Stimulated activated CD8-positive, alpha-beta memory T cell treated with anti-CD3 and anti-CD28 coated beads, Interleukin-12 subunit alpha, Interleukin-12 subunit beta, amount 100 ng/mL, for 4 hours (primary cell): ENCODE data around the gene SRPX2.

ENCODE experiments used
- DNase-seq: peaks from one replicate; pipeline ENCODE4 v3.0.0-alpha.2; 2020; ENCODE audit warnings: low read depth

The SRPX2 gene

GRCh38 chrX:100643956-100644860, at the start of gene SRPX2:
Gene SRPX2 (plus strand): TSS chrX:100644199. CDS start chrX:100646323, 2,124 bp downstream.
- no peak for DNase-seq

- DNase-seq, result no peak
Observed at GRCh38 chrX:100596601-100597000, 47.4 kb upstream of the SRPX2 start.

GRCh38 chrX:100599456-100599855, 44.5 kb upstream of the SRPX2 start:
- no peak for DNase-seq

- no peak for DNase-seq
Observed at GRCh38 chrX:100600340-100600739, 43.7 kb upstream of the SRPX2 start.

GRCh38 chrX:100600758-100601157, 43.2 kb upstream of the SRPX2 start:
- no peak for DNase-seq

- DNase-seq, result no peak
Observed at GRCh38 chrX:100606753-100607152, 37.2 kb upstream of the SRPX2 start.

- no peak for DNase-seq
Observed at GRCh38 chrX:100609591-100609990, 34.4 kb upstream of the SRPX2 start.

- no peak for DNase-seq
Observed at GRCh38 chrX:100611951-100612350, 32.0 kb upstream of the SRPX2 start.

- DNase-seq, result no peak
Observed at GRCh38 chrX:100615005-100615404, 29.0 kb upstream of the SRPX2 start.

GRCh38 chrX:100623001-100623400, 21.0 kb upstream of the SRPX2 start:
- DNase-seq, result no peak

- DNase-seq, result no peak
Observed at GRCh38 chrX:100625985-100626491, 18.0 kb upstream of the SRPX2 start.

- DNase-seq, result no peak
Observed at GRCh38 chrX:100635040-100635439, 9.0 kb upstream of the SRPX2 start.

GRCh38 chrX:100635989-100636320, 8.0 kb upstream of the SRPX2 start:
- no peak for DNase-seq

GRCh38 chrX:100636321-100636991, 7.5 kb upstream of the SRPX2 start, which contains the start of gene TSPAN6:
Gene TSPAN6 (minus strand): TSS chrX:100636806. CDS start chrX:100636694, 112 bp downstream.
- peak; percentile 33 for DNase-seq

GRCh38 chrX:100642290-100642689, 1.7 kb upstream of the SRPX2 start:
- DNase-seq, result no peak

- DNase-seq, result no peak
Observed at GRCh38 chrX:100643212-100643611, 787 bp upstream of the SRPX2 start.

GRCh38 chrX:100645106-100645505, 1.1 kb downstream of the SRPX2 start:
- no peak for DNase-seq

GRCh38 chrX:100647095-100647494, 3.1 kb downstream of the SRPX2 start:
- no peak for DNase-seq

- no peak for DNase-seq
Observed at GRCh38 chrX:100647739-100648138, 3.7 kb downstream of the SRPX2 start.

GRCh38 chrX:100648458-100649417, 4.7 kb downstream of the SRPX2 start:
- DNase-seq, result no peak

- DNase-seq, result no peak
Observed at GRCh38 chrX:100649550-100650356, 5.8 kb downstream of the SRPX2 start.
